Measurements from ENCODE around the gene GAST. TPM values are rescaled to one million over a fixed set of nuclear protein-coding genes. Genes with fewer than 3 reads are reported as not detected.
A peak's percentile ranks its signal among the peaks of the same experiment; 100 is the strongest.

The GAST gene
- polyA plus RNA-seq, 2 of the 4 experiments (the other 2 are of a cell fraction): not detected

DNA sequence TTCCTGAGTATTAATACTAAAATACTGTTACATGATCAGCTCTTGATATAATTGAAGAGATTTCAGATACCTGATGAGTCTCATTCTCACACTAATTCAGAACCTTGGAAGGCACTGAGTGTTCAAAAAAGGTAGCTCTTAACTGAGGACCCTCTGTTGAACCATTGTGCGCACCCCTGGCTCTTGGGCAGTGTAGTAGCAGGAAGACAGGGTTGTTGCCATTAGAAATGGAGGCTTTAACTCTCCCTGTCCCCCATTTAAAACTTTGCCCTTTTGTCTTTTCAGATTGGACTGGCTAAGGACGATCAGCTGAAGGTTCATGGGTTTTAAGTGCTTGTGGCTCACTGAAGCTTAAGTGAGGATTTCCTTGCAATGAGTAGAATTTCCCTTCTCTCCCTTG, 21.6 kb upstream of the GAST start (continued):
- TF ChIP-seq ZFP36 (IDR thresholded peaks at IDR 0.05; ENCODE audit: borderline replicate concordance, partially characterized antibody) (no peak), ESRRA (IDR thresholded peaks at IDR 0.05; ENCODE audit: borderline replicate concordance, low read length) (no peak), JUN (IDR thresholded peaks at IDR 0.05) (no peak), KDM5A (IDR thresholded peaks at IDR 0.05) (no peak), FOXS1 (CRISPR knock-in tag; IDR thresholded peaks at IDR 0.05) (no peak), FOSL2 (IDR thresholded peaks at IDR 0.05) (no peak), FOSL2 (CRISPR knock-in tag; IDR thresholded peaks at IDR 0.05) (no peak), CBX2 (IDR thresholded peaks at IDR 0.05; ENCODE audit: borderline replicate concordance, low read depth) (no peak), MYC (IDR thresholded peaks at IDR 0.05; ENCODE audit: borderline replicate concordance, low read length) (no peak), MAFK (IDR thresholded peaks at IDR 0.05; ENCODE audit: partially characterized antibody) (no peak), CEBPB (IDR thresholded peaks at IDR 0.05) (no peak), JUNB (IDR thresholded peaks at IDR 0.05) (no peak)
- TF ChIP-seq, protein P1, sequence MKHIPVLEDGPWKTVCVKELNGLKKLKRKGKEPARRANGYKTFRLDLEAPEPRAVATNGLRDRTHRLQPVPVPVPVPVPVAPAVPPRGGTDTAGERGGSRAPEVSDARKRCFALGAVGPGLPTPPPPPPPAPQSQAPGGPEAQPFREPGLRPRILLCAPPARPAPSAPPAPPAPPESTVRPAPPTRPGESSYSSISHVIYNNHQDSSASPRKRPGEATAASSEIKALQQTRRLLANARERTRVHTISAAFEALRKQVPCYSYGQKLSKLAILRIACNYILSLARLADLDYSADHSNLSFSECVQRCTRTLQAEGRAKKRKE (CRISPR knock-in tag; IDR thresholded peaks at IDR 0.05; ENCODE audit: low read depth): no peak
- TF ChIP-seq, protein P2, sequence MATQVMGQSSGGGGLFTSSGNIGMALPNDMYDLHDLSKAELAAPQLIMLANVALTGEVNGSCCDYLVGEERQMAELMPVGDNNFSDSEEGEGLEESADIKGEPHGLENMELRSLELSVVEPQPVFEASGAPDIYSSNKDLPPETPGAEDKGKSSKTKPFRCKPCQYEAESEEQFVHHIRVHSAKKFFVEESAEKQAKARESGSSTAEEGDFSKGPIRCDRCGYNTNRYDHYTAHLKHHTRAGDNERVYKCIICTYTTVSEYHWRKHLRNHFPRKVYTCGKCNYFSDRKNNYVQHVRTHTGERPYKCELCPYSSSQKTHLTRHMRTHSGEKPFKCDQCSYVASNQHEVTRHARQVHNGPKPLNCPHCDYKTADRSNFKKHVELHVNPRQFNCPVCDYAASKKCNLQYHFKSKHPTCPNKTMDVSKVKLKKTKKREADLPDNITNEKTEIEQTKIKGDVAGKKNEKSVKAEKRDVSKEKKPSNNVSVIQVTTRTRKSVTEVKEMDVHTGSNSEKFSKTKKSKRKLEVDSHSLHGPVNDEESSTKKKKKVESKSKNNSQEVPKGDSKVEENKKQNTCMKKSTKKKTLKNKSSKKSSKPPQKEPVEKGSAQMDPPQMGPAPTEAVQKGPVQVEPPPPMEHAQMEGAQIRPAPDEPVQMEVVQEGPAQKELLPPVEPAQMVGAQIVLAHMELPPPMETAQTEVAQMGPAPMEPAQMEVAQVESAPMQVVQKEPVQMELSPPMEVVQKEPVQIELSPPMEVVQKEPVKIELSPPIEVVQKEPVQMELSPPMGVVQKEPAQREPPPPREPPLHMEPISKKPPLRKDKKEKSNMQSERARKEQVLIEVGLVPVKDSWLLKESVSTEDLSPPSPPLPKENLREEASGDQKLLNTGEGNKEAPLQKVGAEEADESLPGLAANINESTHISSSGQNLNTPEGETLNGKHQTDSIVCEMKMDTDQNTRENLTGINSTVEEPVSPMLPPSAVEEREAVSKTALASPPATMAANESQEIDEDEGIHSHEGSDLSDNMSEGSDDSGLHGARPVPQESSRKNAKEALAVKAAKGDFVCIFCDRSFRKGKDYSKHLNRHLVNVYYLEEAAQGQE (IDR thresholded peaks at IDR 0.05): no peak
- TF ChIP-seq, protein P3, sequence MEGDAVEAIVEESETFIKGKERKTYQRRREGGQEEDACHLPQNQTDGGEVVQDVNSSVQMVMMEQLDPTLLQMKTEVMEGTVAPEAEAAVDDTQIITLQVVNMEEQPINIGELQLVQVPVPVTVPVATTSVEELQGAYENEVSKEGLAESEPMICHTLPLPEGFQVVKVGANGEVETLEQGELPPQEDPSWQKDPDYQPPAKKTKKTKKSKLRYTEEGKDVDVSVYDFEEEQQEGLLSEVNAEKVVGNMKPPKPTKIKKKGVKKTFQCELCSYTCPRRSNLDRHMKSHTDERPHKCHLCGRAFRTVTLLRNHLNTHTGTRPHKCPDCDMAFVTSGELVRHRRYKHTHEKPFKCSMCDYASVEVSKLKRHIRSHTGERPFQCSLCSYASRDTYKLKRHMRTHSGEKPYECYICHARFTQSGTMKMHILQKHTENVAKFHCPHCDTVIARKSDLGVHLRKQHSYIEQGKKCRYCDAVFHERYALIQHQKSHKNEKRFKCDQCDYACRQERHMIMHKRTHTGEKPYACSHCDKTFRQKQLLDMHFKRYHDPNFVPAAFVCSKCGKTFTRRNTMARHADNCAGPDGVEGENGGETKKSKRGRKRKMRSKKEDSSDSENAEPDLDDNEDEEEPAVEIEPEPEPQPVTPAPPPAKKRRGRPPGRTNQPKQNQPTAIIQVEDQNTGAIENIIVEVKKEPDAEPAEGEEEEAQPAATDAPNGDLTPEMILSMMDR (IDR thresholded peaks at IDR 0.05): no peak
- TF ChIP-seq, protein P4, sequence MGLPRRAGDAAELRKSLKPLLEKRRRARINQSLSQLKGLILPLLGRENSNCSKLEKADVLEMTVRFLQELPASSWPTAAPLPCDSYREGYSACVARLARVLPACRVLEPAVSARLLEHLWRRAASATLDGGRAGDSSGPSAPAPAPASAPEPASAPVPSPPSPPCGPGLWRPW (IDR thresholded peaks at IDR 0.05): no peak
- TF ChIP-seq, protein P5, sequence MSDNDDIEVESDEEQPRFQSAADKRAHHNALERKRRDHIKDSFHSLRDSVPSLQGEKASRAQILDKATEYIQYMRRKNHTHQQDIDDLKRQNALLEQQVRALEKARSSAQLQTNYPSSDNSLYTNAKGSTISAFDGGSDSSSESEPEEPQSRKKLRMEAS (IDR thresholded peaks at IDR 0.05): no peak

DNA sequence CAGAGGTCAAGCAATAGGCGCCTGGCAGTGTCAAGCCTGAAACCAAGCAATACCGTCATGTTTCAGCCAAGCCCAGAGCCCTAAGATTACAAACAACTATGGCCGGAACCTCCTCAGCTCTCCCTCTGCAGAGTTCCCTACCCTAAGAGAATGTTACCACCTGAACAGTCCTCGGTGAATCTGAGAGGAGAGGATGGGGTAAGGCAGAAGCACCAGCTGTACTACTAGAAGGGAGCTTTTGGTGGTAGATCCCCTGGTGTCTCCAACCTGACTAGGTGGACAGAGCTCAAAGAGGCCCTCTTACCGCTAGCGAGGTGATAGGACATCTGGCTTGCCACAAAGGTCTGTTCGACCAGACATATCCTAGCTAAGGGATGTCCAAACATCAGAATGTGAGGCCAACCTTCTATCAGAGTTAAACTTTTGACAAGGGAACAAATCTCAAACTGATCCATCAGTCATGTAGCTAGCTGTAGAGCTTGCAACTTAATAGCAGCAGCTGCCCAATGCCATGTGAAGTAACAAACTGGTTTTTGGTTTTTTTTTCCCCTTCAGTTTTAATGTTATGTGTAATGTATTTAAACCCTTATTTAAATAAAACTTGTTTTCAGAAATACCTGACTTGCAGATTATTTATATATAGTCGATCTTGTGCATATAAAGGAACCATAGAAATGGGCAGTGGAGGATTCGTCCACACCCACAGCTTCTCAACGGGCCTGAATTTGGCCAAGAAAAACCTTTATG, 20.9 kb upstream of the GAST start:
- H3K4me3 ChIP-seq: peak overlapping the region; percentile 93
- peaks cover 32% of the 10 kb centered on the region for H3K4me1 ChIP-seq
- FAIRE-seq (no peak), DNase-seq (ENCODE audit: low read depth in 1 of 2, low spot score in 1 of 2) (no peak), ATAC-seq (no peak)
- 81% methylated on average over 10 of the region's 10 CpGs for WGBS (ENCODE audit: missing lambda C conversion rate)
- CTCF ChIA-PET: interaction anchor here (1.0 to 18.1 kb wide), 12 partner anchors 10 to 268 kb away, joined by 3 to 329 read pairs (median 5); partner anchors contain the start of gene P3H4
- peak overlapping the region; percentile 81 for H3K4me2 ChIP-seq
- H3K27ac ChIP-seq: peak overlapping the region in 1 of 2 experiments; percentile 95; a peak in 3 of 6 replicates
- POLR2A ChIA-PET: interaction anchor here (0.7 to 4.4 kb wide), 4 partner anchors 9 to 43 kb away, joined by 3 to 258 read pairs (median 6); partner anchors contain the start of gene HAP1
- TF ChIP-seq FOXS1 (CRISPR knock-in tag; IDR thresholded peaks at IDR 0.05): no peak
- TF ChIP-seq HOXB5 (CRISPR knock-in tag; IDR thresholded peaks at IDR 0.05): no peak
- TF ChIP-seq KDM5A (IDR thresholded peaks at IDR 0.05): no peak
- peak; percentile 27 for TF ChIP-seq MAFK (IDR thresholded peaks at IDR 0.05; ENCODE audit: partially characterized antibody)
- TF ChIP-seq HDAC2 (IDR thresholded peaks at IDR 0.05): no peak
- TF ChIP-seq POLR2AphosphoS2 (conservative IDR thresholded peaks at IDR 0.05; ENCODE audit: low read length): peak; percentile 93; the same call in 1 of the 2 replicates
- TF ChIP-seq, protein P4 (IDR thresholded peaks at IDR 0.05): no peak
- TF ChIP-seq, protein P1 (CRISPR knock-in tag; IDR thresholded peaks at IDR 0.05; ENCODE audit: low read depth): no peak
- no peak for TF ChIP-seq ZFP36 (IDR thresholded peaks at IDR 0.05; ENCODE audit: borderline replicate concordance, partially characterized antibody)
- no peak for TF ChIP-seq GATA3 (IDR thresholded peaks at IDR 0.05; ENCODE audit: borderline replicate concordance)
- no peaks in the 10 kb centered on the region for H3K9me3 ChIP-seq

All from A549 (cell line).